DOHH2 (cell line): Measurements from ENCODE around the gene LHFPL5.

Experiments
- EZH2phosphoT487 ChIP-seq: fragments of 200-600 bp; sonication (generic); IDR thresholded peaks from 2 replicates; pipeline ENCODE4 v1.6.1; 2017; ENCODE audit warnings: borderline replicate concordance, mild to moderate bottlenecking, antibody characterized with exemption, low read length, moderate library complexity, mixed read lengths
- TF ChIP-seq, protein P1 (sequence below): fragments of 200-600 bp; sonication (generic); IDR thresholded peaks from one replicate; pipeline ENCODE4 v1.5.1; 2014; ENCODE audit warnings: antibody characterized with exemption, mild to moderate bottlenecking, low read depth, low read length; ENCODE audit not compliant: poor library complexity, severe bottlenecking

DNA sequence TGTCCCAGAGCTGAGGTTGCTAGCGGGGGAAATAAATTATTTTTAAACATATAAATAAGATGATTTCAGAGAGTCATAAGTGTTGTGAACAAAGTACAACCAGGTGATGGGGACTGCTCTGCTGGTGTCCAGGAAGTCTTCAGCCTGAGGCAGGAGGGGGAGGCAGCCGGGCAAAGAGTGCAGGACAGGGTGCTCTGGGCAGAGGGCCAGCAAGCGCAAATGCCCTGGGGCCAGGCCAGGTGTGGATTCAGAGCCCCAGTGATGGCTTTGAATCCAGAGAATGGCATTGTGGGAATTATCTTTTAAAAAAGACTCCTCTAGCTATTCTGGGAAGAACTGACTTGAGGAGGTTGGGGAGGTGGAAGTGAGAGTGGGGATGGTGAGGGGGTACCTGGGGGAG, 22.7 kb upstream of the LHFPL5 start:
- TF ChIP-seq, protein P1, sequence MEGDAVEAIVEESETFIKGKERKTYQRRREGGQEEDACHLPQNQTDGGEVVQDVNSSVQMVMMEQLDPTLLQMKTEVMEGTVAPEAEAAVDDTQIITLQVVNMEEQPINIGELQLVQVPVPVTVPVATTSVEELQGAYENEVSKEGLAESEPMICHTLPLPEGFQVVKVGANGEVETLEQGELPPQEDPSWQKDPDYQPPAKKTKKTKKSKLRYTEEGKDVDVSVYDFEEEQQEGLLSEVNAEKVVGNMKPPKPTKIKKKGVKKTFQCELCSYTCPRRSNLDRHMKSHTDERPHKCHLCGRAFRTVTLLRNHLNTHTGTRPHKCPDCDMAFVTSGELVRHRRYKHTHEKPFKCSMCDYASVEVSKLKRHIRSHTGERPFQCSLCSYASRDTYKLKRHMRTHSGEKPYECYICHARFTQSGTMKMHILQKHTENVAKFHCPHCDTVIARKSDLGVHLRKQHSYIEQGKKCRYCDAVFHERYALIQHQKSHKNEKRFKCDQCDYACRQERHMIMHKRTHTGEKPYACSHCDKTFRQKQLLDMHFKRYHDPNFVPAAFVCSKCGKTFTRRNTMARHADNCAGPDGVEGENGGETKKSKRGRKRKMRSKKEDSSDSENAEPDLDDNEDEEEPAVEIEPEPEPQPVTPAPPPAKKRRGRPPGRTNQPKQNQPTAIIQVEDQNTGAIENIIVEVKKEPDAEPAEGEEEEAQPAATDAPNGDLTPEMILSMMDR = no peak
- no peak for TF ChIP-seq EZH2phosphoT487
